GM10248 (cell line): ENCODE data around the gene GLCE.

Source experiments
- CTCF ChIA-PET: fragments of 300-600 bp; sonication (Branson Sonifier 250); formaldehyde crosslinking; extraction: SDS; loops from one replicate; lab custom pipeline; 2021; ENCODE audit warnings: antibody characterized with exemption; lab: Yijun Ruan, JAX
- POLR2A ChIA-PET: fragments of 350-650 bp; sonication (Branson Sonifier 250); formaldehyde crosslinking; extraction: SDS; loops from one replicate; lab custom pipeline; 2020; ENCODE audit warnings: antibody characterized with exemption; lab: Yijun Ruan, JAX
- DNase-seq: peaks from one replicate; pipeline ENCODE4 v3.0.0; 2012; ENCODE audit errors: extremely low spot score
- CTCF ChIP-seq: IDR thresholded peaks from 2 replicates; pipeline ENCODE4 v1.5.1; 2012; ENCODE audit warnings: mild to moderate bottlenecking, low read depth; ENCODE audit errors: extremely low read depth, missing control alignments, control extremely low read depth

GLCE gene

GRCh38 chr15:69279636-69280035, 119.2 kb downstream of the GLCE start:
- ChIA-PET POLR2A (no interaction called here), CTCF (interaction anchor here (1.1 to 1.9 kb wide), 4 partner anchors 9 to 13 kb away, joined by 3 to 5 read pairs (median 4); no protein-coding TSS in a partner anchor)
- no peak for TF ChIP-seq CTCF
- DNase-seq, result no peak

GRCh38 chr15:69280783-69281182, 120.3 kb downstream of the GLCE start:
- ChIA-PET CTCF (interaction anchor here (0.6 to 1.9 kb wide), 4 partner anchors 9 to 1386 kb away, joined by 3 to 5 read pairs (median 4); no protein-coding TSS in a partner anchor), POLR2A (no interaction called here)

GRCh38 chr15:69282104-69282743, 121.8 kb downstream of the GLCE start:
- CTCF ChIA-PET, result no interaction called here
- no peak for DNase-seq
- POLR2A ChIA-PET, result no interaction called here
- TF ChIP-seq CTCF, result no peak

More at GRCh38 chr15:69280783-69281182, 120.3 kb downstream of the GLCE start:
- no peak for DNase-seq
- no peak for TF ChIP-seq CTCF

- no peak for DNase-seq
- POLR2A ChIA-PET, result no interaction called here
- CTCF ChIA-PET, result no interaction called here
- no peak for TF ChIP-seq CTCF
Observed at GRCh38 chr15:69285834-69286233, 125.4 kb downstream of the GLCE start.

- ChIA-PET CTCF (no interaction called here), POLR2A (no interaction called here)
- no peak for DNase-seq
- no peak for TF ChIP-seq CTCF
Observed at GRCh38 chr15:69288011-69288410, 127.6 kb downstream of the GLCE start.

GRCh38 chr15:69288531-69289341, 128.3 kb downstream of the GLCE start:
- ChIA-PET POLR2A (no interaction called here), CTCF (interaction anchor here (1.0 to 1.7 kb wide), 2 partner anchors 9 to 11 kb away, joined by 5 read pairs; no protein-coding TSS in a partner anchor)
- TF ChIP-seq CTCF, result no peak
- no peak for DNase-seq
